B cell (primary cell): Measurements from ENCODE around the gene PLG. TPM values are rescaled to one million over a fixed set of nuclear protein-coding genes. Genes with fewer than 3 reads are reported as not detected.

Experiments
- ATAC-seq: fragments of 200-7000 bp; cut with Tn5 transposase; one replicate; pipeline ENCODE4 v1.10.0; 2021; ENCODE audit warnings: low read depth, mild to moderate bottlenecking, moderate number of reproducible peaks, moderate library complexity
- CTCF ChIA-PET: fragments of 350-600 bp; sonication (Branson Sonifier 250); formaldehyde crosslinking; loops from one replicate; lab custom pipeline; 2021; ENCODE audit warnings: antibody characterized with exemption, inconsistent platforms; lab: Charles Lee
- POLR2A ChIA-PET: fragments of 350-600 bp; sonication (Branson Sonifier 250); formaldehyde crosslinking; loops from one replicate; lab custom pipeline; 2021; ENCODE audit warnings: antibody characterized with exemption; lab: Charles Lee
- DNase-seq: peaks from one replicate; pipeline ENCODE4 v3.0.0; 2013
- H2AFZ ChIP-seq: 2 replicates; pipeline ENCODE4 v1.6.1; 2012; ENCODE audit warnings: mild to moderate bottlenecking, low read depth, low read length; ENCODE audit not compliant: insufficient read depth, poor library complexity, severe bottlenecking
- H3K27ac ChIP-seq, 2 donors: 1 replicate in 1 of 2; 2 replicates in 1 of 2; pipeline ENCODE4 v1.5.1; 2012 to 2013; ENCODE audit warnings: low read length in 2 of 2, mild to moderate bottlenecking in 2 of 2, moderate library complexity in 1 of 2
- H3K27me3 ChIP-seq, 4 experiments: fragments of 200-600 bp in 1 of 4; sonication (generic) in 1 of 4; replicated peaks in 1 of 4; 1 replicate in 2 of 4; 2 replicates in 2 of 4; pipeline versions ENCODE4 v1.6.1 to v1.7.0; 2013 to 2016; ENCODE audit warnings: low read length in 3 of 4, mild to moderate bottlenecking in 2 of 4, mixed read lengths in 1 of 4, moderate library complexity in 1 of 4; ENCODE audit not compliant: insufficient read depth in 4 of 4, control insufficient read depth in 3 of 4; ENCODE audit errors: control extremely low read depth in 1 of 4
- H3K36me3 ChIP-seq, 2 experiments: replicated peaks in 1 of 2; 1 replicate in 1 of 2; 2 replicates in 1 of 2; pipeline versions ENCODE4 v1.6.1 to v1.7.1; 2013; ENCODE audit warnings: low read length in 1 of 2; ENCODE audit not compliant: insufficient read depth in 2 of 2, control insufficient read depth in 1 of 2; ENCODE audit errors: control extremely low read depth in 1 of 2, extremely low read depth in 1 of 2
- H3K4me1 ChIP-seq, 2 donors: fragments of 200-600 bp in 1 of 2; sonication (generic) in 1 of 2; 1 replicate in 1 of 2; 2 replicates in 1 of 2; pipeline versions ENCODE4 v1.5.1 to v1.6.1; 2013 to 2017; ENCODE audit warnings: low read length in 2 of 2; ENCODE audit not compliant: control insufficient read depth in 2 of 2, insufficient read depth in 2 of 2
- H3K4me2 ChIP-seq: replicated peaks from 2 replicates; pipeline ENCODE3; 2012; ENCODE audit warnings: mild to moderate bottlenecking, low read depth, low read length; ENCODE audit not compliant: poor library complexity, severe bottlenecking
- H3K4me3 ChIP-seq, 5 experiments: fragments of 200-600 bp in 1 of 5; sonication (generic) in 1 of 5; 1 replicate in 3 of 5; 2 replicates in 2 of 5; pipeline versions ENCODE4 v1.5.1 to v1.7.0; 2011 to 2016; ENCODE audit warnings: low read length in 4 of 5, mild to moderate bottlenecking in 4 of 5, low read depth in 2 of 5, control low read depth in 1 of 5, moderate library complexity in 1 of 5; ENCODE audit not compliant: insufficient read depth in 1 of 5; ENCODE audit errors: control extremely low read depth in 1 of 5, extremely low read depth in 1 of 5
- H3K79me2 ChIP-seq: fragments of 200-600 bp; sonication (generic); one replicate; pipeline ENCODE4 v1.6.0; 2016; ENCODE audit warnings: low read length; ENCODE audit not compliant: control insufficient read depth, insufficient read depth
- H3K9ac ChIP-seq: fragments of 200-600 bp; sonication (generic); 2 replicates; pipeline ENCODE4 v1.6.1; 2017; ENCODE audit warnings: mild to moderate bottlenecking, low read length, moderate library complexity
- H3K9me3 ChIP-seq, 3 donors: one replicate each; pipeline versions ENCODE4 v1.6.1 to v1.7.1; 2013; ENCODE audit warnings: low read length in 2 of 3; ENCODE audit not compliant: control insufficient read depth in 2 of 3, insufficient read depth in 1 of 3; ENCODE audit errors: control extremely low read depth in 1 of 3
- H4K20me1 ChIP-seq: 2 replicates; pipeline ENCODE4 v1.6.0; 2012; ENCODE audit warnings: mild to moderate bottlenecking, low read length; ENCODE audit not compliant: insufficient read depth, control insufficient read depth, poor library complexity, severe bottlenecking
- H3K27ac Mint-ChIP-seq: one replicate; pipeline ENCODE4 v1.8.0; 2021; ENCODE audit warnings: mixed read lengths
- H3K27me3 Mint-ChIP-seq: one replicate; pipeline ENCODE4 v1.8.0; 2021; ENCODE audit warnings: mixed read lengths
- H3K4me1 Mint-ChIP-seq: one replicate; pipeline ENCODE4 v1.8.0; 2021; ENCODE audit warnings: mixed read lengths
- H3K4me3 Mint-ChIP-seq: one replicate; pipeline ENCODE4 v1.8.0; 2021; ENCODE audit warnings: mixed read lengths
- H3K9me3 Mint-ChIP-seq: one replicate; pipeline ENCODE4 v1.8.0; 2022; ENCODE audit warnings: mixed read lengths; ENCODE audit not compliant: insufficient read depth
- CTCF ChIP-seq: fragments of 200-600 bp; IDR thresholded peaks from one replicate; pipeline ENCODE4 v1.8.0; 2022; ENCODE audit warnings: antibody characterized with exemption, mild to moderate bottlenecking
- EZH2 ChIP-seq: IDR thresholded peaks from 2 replicates; pipeline ENCODE4 v1.6.1; 2012; ENCODE audit warnings: borderline replicate concordance, low read depth, mild to moderate bottlenecking, moderate library complexity, low read length; ENCODE audit not compliant: insufficient read depth, poor library complexity, severe bottlenecking
- WGBS: methylation state at CpG from one replicate; pipeline ENCODE4 v1.1.5; 2013; ENCODE audit warnings: missing lambda C conversion rate; ENCODE audit not compliant: insufficient coverage; 5-methylcytosine and 5-hydroxymethylcytosine counted together
- intact Hi-C: fragments of 100-400 bp; cut with micrococcal nuclease; formaldehyde crosslinking; loops from one replicate; pipeline ENCODE4 v1.10.0; 2022
- polyA plus RNA-seq: library from polyadenylated mRNA; depleted of rRNA; stranded (reverse); fragments of >200 nt; gene quantifications from 2 replicates; pipeline ENCODE4 v1.2.3, GENCODE V29; 2012
- total RNA-seq, 2 donors: library from RNA; stranded (reverse); fragments of 120-200 nt in 1 of 2; gene quantifications; 1 replicate in 1 of 2; 2 replicates in 1 of 2; pipeline versions ENCODE4 v1.2.3 to v1.2.4, GENCODE V29; 2013 to 2022

The PLG gene
- total and polyA plus RNA-seq, 2 donors (not counting 1 experiment from before 2014, with no cell fraction given), result 0.32 TPM; not detected in 1

GRCh38 chr6:160793652-160794051 lies 91.6 kb downstream of the PLG start:
- CTCF ChIA-PET, result no interaction called here
- Mint-ChIP-seq H3K27ac (no peak overlapping the region), H3K4me3 (no peak overlapping the region), H3K4me1 (peaks cover 17% of the 10 kb centered on the region), H3K27me3 (no peaks in the 10 kb centered on the region), H3K9me3 (no peaks in the 10 kb centered on the region)
- Histone ChIP-seq H2AFZ (no peak overlapping the region), H3K27ac (no peak overlapping the region), H3K4me1 (peaks cover 0 to 5% of the 10 kb centered on the region in 2 donors), H3K79me2 (no peaks in the 10 kb centered on the region), H3K4me3 (no peak overlapping the region), H3K27me3 (no peaks in the 10 kb centered on the region), H4K20me1 (no peaks in the 10 kb centered on the region), H3K4me2 (no peak overlapping the region), H3K9me3 (peaks cover 0 to 10% (median 0%) of the 10 kb centered on the region in 3 donors), H3K36me3 (no peaks in the 10 kb centered on the region), H3K9ac (no peak overlapping the region)
- intact Hi-C loops, result no loop called here
- POLR2A ChIA-PET, result no interaction called here
- WGBS, result 100% methylated on average over 1 of the region's 1 CpG
- DNase-seq (no peak), ATAC-seq (no peak)
- TF ChIP-seq EZH2, result no peak
- no peak for TF ChIP-seq CTCF

DNA sequence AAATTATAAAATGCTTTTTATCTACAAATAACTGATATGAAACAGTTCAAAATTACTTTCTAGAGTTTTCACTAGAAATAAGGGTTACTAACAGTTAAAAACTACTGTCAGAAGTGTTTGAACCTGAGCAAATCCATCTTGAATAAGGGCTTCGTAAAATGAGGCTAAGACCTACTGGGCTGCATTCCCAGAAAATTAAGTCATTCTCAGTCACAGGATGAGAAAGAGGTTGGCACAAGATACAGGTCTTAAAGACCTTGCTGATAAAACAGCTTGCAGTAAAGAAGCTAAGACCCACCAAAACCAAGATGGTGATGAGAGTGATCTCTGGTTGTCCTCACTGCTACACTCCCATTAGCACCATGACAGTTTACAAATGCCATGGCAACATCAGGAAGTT lies 93.7 kb downstream of the PLG start:
- no peaks in the 10 kb centered on the region for H3K36me3 ChIP-seq
- WGBS, result 67% methylated on average over 1 of the region's 1 CpG
- no peaks in the 10 kb centered on the region for H4K20me1 ChIP-seq
- intact Hi-C loops, result no loop called here
- H3K27ac ChIP-seq, result no peak overlapping the region
- DNase-seq (no peak), ATAC-seq (no peak)
- TF ChIP-seq EZH2 (no peak), CTCF (no peak)
- H3K9ac ChIP-seq, result no peak overlapping the region
- Mint-ChIP-seq H3K4me1 (peaks cover 10% of the 10 kb centered on the region), H3K27ac (no peak overlapping the region), H3K9me3 (no peaks in the 10 kb centered on the region), H3K27me3 (no peaks in the 10 kb centered on the region), H3K4me3 (no peak overlapping the region)
- H3K4me1 ChIP-seq, result no peaks in the 10 kb centered on the region
- no peak overlapping the region for H3K4me2 ChIP-seq
- H3K79me2 ChIP-seq, result no peaks in the 10 kb centered on the region
- H3K9me3 ChIP-seq, result peaks cover 0 to 13% (median 3%) of the 10 kb centered on the region in 3 donors
- no peaks in the 10 kb centered on the region for H3K27me3 ChIP-seq
- POLR2A ChIA-PET, result no interaction called here
- no peak overlapping the region for H3K4me3 ChIP-seq
- CTCF ChIA-PET, result no interaction called here
- H2AFZ ChIP-seq, result no peak overlapping the region
